ENCODE measurements around the gene CPAMD8.

The CPAMD8 gene

DNA sequence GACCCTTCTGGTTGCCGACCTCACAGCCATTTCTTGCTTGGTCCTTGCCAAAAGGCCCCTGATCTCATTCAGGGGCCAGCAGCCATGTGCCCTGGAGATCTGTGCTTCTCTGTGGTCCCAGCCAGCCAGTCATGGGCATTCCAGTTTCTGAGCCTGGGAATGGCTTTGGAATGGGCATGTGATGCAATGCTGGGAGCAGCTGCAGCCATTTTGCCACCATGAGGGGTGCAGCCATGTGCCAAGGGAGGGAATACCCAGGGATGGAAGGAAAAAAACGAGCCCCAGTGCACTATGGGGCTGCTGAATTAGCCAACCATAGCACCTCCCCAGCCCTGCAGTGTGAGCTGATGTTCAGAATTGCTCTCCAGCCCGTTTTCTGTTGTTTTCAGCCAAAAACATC lies 111.5 kb downstream of the CPAMD8 start:
- H3K4me1 ChIP-seq (ENCODE audit: control insufficient read depth, insufficient read depth, low read depth, low read length), result no peaks in the 10 kb centered on the region
- H3K27ac ChIP-seq (ENCODE audit: low read length, poor library complexity, severe bottlenecking), result no peak overlapping the region
- H3K9me3 ChIP-seq (ENCODE audit: control insufficient read depth, low read length), result peaks cover 33% of the 10 kb centered on the region
- 38% methylated on average over 2 of the region's 3 CpGs for WGBS
- H3K14ac ChIP-seq (ENCODE audit: low read length in 2 of 2), result no peak overlapping the region
- H4K91ac ChIP-seq (ENCODE audit: low read length), result no peak overlapping the region
- no peak overlapping the region for H3K18ac ChIP-seq (ENCODE audit: low read depth in 1 of 2, low read length in 2 of 2)
- H3K27me3 ChIP-seq (ENCODE audit: control insufficient read depth in 1 of 2, insufficient read depth in 1 of 2, low read length in 2 of 2), result no peaks in the 10 kb centered on the region
- H2AK5ac ChIP-seq (ENCODE audit: low read length, severe bottlenecking), result no peak overlapping the region
- H2BK120ac ChIP-seq (ENCODE audit: low read depth, low read length), result no peak overlapping the region
- no peak overlapping the region for H3K4me3 ChIP-seq (ENCODE audit: insufficient read depth in 1 of 2, low read depth in 1 of 2, low read length in 2 of 2)
- H2BK15ac ChIP-seq (ENCODE audit: low read depth, poor library complexity, severe bottlenecking), result no peak overlapping the region
- no peak overlapping the region for H2BK12ac ChIP-seq (ENCODE audit: low read length in 2 of 2)
- H3K23ac ChIP-seq (ENCODE audit: low read length in 2 of 2), result no peak overlapping the region
- no peaks in the 10 kb centered on the region for H3K36me3 ChIP-seq (ENCODE audit: control insufficient read depth in 1 of 2, insufficient read depth in 2 of 2, low read depth in 1 of 2, low read length in 2 of 2)
- H3K9ac ChIP-seq (ENCODE audit: low read length), result no peak overlapping the region
- no peak overlapping the region for H4K8ac ChIP-seq (ENCODE audit: low read length)
- H3K4ac ChIP-seq (ENCODE audit: low read depth in 1 of 2, low read length in 2 of 2), result no peak overlapping the region
- no peak overlapping the region for H3K4me2 ChIP-seq (ENCODE audit: low read length, poor library complexity, severe bottlenecking)
- no peak overlapping the region for H2BK5ac ChIP-seq (ENCODE audit: low read depth, low read length, poor library complexity, severe bottlenecking)
- H2AFZ ChIP-seq (ENCODE audit: low read depth, low read length), result no peak overlapping the region
- H3K79me1 ChIP-seq (replicated peaks; ENCODE audit: low read length, poor library complexity, severe bottlenecking), result no peaks in the 10 kb centered on the region
- no peak for DNase-seq

DNA sequence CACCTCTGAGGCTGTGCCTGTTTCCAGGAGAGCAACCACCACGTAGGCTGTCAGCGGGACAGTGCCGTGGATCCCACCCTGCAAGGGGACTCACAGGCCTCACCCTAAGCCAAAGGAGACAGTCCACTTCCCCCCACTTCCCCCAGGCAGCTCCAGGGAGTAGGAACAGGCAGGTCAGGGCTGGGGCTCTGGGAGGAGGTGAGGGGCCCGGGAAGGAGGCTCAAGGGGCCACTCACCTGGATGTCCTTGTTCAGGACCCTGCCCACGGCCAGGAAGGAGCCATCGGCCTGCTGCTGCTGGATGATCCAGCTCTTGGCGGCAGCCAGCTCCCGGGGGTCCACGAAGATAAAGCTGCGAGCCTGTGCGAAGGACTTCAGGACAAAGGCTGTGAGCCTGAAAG lies 112.2 kb downstream of the CPAMD8 start:
- H3K14ac ChIP-seq (ENCODE audit: low read length in 2 of 2), result no peak overlapping the region
- H3K36me3 ChIP-seq (ENCODE audit: control insufficient read depth in 1 of 2, insufficient read depth in 2 of 2, low read depth in 1 of 2, low read length in 2 of 2), result no peaks in the 10 kb centered on the region
- H2BK120ac ChIP-seq (ENCODE audit: low read depth, low read length), result no peak overlapping the region
- H3K9me3 ChIP-seq (ENCODE audit: control insufficient read depth, low read length), result peaks cover 32% of the 10 kb centered on the region
- H3K79me1 ChIP-seq (replicated peaks; ENCODE audit: low read length, poor library complexity, severe bottlenecking), result no peaks in the 10 kb centered on the region
- no peak overlapping the region for H2BK12ac ChIP-seq (ENCODE audit: low read length in 2 of 2)
- no peak overlapping the region for H3K9ac ChIP-seq (ENCODE audit: low read length)
- no peak overlapping the region for H2BK15ac ChIP-seq (ENCODE audit: low read depth, poor library complexity, severe bottlenecking)
- no peaks in the 10 kb centered on the region for H3K4me1 ChIP-seq (ENCODE audit: control insufficient read depth, insufficient read depth, low read depth, low read length)
- no peak overlapping the region for H2BK5ac ChIP-seq (ENCODE audit: low read depth, low read length, poor library complexity, severe bottlenecking)
- H3K4me3 ChIP-seq (ENCODE audit: insufficient read depth in 1 of 2, low read depth in 1 of 2, low read length in 2 of 2), result no peak overlapping the region
- 90% methylated on average over 11 of the region's 11 CpGs for WGBS
- no peak overlapping the region for H3K27ac ChIP-seq (ENCODE audit: low read length, poor library complexity, severe bottlenecking)
- no peaks in the 10 kb centered on the region for H3K27me3 ChIP-seq (ENCODE audit: control insufficient read depth in 1 of 2, insufficient read depth in 1 of 2, low read length in 2 of 2)
- H3K4ac ChIP-seq (ENCODE audit: low read depth in 1 of 2, low read length in 2 of 2), result no peak overlapping the region
- DNase-seq, result no peak
- H4K8ac ChIP-seq (ENCODE audit: low read length), result no peak overlapping the region
- no peak overlapping the region for H2AK5ac ChIP-seq (ENCODE audit: low read length, severe bottlenecking)
- H3K4me2 ChIP-seq (ENCODE audit: low read length, poor library complexity, severe bottlenecking), result no peak overlapping the region
- no peak overlapping the region for H2AFZ ChIP-seq (ENCODE audit: low read depth, low read length)
- H3K23ac ChIP-seq (ENCODE audit: low read length in 2 of 2), result no peak overlapping the region
- no peak overlapping the region for H4K91ac ChIP-seq (ENCODE audit: low read length)
- no peak overlapping the region for H3K18ac ChIP-seq (ENCODE audit: low read depth in 1 of 2, low read length in 2 of 2)

DNA sequence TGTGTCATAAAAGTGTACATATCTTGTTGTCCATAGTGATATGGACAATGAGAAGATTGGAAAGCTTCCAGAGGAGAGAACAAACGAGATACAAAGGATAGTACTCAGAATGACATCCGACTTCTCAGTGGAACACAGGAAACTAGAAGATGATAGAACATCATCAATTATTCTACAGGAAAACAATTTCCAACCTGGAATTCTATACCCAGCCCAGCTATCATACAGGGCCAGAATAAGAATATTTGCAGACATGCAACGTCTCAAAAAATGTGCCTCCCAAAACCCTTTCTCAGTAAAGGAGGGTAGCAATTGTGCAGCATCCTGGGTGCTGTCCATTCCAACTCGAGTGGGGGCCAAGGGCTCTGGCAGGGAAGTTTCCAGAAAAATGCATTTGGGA lies 113.8 kb downstream of the CPAMD8 start:
- Histone ChIP-seq H3K79me1 (replicated peaks; ENCODE audit: low read length, poor library complexity, severe bottlenecking) (no peaks in the 10 kb centered on the region), H3K4me3 (ENCODE audit: insufficient read depth in 1 of 2, low read depth in 1 of 2, low read length in 2 of 2) (no peak overlapping the region), H3K9me3 (ENCODE audit: control insufficient read depth, low read length) (peaks cover 28% of the 10 kb centered on the region), H3K27ac (ENCODE audit: low read length, poor library complexity, severe bottlenecking) (no peak overlapping the region), H3K4me1 (ENCODE audit: control insufficient read depth, insufficient read depth, low read depth, low read length) (peaks cover 2% of the 10 kb centered on the region), H2BK5ac (ENCODE audit: low read depth, low read length, poor library complexity, severe bottlenecking) (no peak overlapping the region), H2AK5ac (ENCODE audit: low read length, severe bottlenecking) (no peak overlapping the region), H3K14ac (ENCODE audit: low read length in 2 of 2) (no peak overlapping the region), H4K91ac (ENCODE audit: low read length) (no peak overlapping the region), H3K23ac (ENCODE audit: low read length in 2 of 2) (no peak overlapping the region), H2BK120ac (ENCODE audit: low read depth, low read length) (no peak overlapping the region), H3K9ac (ENCODE audit: low read length) (no peak overlapping the region), H2BK15ac (ENCODE audit: low read depth, poor library complexity, severe bottlenecking) (no peak overlapping the region), H2AFZ (ENCODE audit: low read depth, low read length) (no peak overlapping the region), H4K8ac (ENCODE audit: low read length) (no peak overlapping the region), H3K4me2 (ENCODE audit: low read length, poor library complexity, severe bottlenecking) (no peak overlapping the region), H2BK12ac (ENCODE audit: low read length in 2 of 2) (no peak overlapping the region), H3K27me3 (ENCODE audit: control insufficient read depth in 1 of 2, insufficient read depth in 1 of 2, low read length in 2 of 2) (peaks cover 0 to 3% of the 10 kb centered on the region in 2 experiments), H3K36me3 (ENCODE audit: control insufficient read depth in 1 of 2, insufficient read depth in 2 of 2, low read depth in 1 of 2, low read length in 2 of 2) (no peaks in the 10 kb centered on the region), H3K4ac (ENCODE audit: low read depth in 1 of 2, low read length in 2 of 2) (no peak overlapping the region), H3K18ac (ENCODE audit: low read depth in 1 of 2, low read length in 2 of 2) (no peak overlapping the region)
- DNase-seq, result no peak
- WGBS, result 57% methylated on average over 4 of the region's 4 CpGs

DNA sequence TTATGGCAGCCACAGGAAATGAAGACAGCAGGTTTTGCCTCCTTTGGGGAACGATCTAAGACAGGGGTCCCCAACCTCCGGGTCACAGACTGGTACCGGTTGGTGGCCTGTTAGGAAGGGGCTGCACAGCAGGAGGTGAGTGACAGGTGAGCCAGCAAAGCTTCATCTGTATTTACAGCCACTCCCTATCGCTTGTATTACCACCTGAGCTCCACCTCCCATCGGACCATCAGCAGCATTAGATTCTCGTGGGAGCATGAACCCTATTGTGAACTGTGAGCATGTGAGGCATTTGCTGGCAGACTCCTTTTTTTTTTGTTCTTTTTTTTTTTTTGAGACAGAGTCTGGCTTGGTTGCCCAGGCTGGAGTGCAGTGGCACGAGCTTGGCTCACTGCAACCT lies 115.6 kb downstream of the CPAMD8 start:
- H3K4ac ChIP-seq (ENCODE audit: low read depth in 1 of 2, low read length in 2 of 2), result no peak overlapping the region
- no peak overlapping the region for H3K4me3 ChIP-seq (ENCODE audit: insufficient read depth in 1 of 2, low read depth in 1 of 2, low read length in 2 of 2)
- H2AK5ac ChIP-seq (ENCODE audit: low read length, severe bottlenecking), result no peak overlapping the region
- no peak for DNase-seq
- no peaks in the 10 kb centered on the region for H3K79me1 ChIP-seq (replicated peaks; ENCODE audit: low read length, poor library complexity, severe bottlenecking)
- no peak overlapping the region for H2BK15ac ChIP-seq (ENCODE audit: low read depth, poor library complexity, severe bottlenecking)
- no peak overlapping the region for H2BK5ac ChIP-seq (ENCODE audit: low read depth, low read length, poor library complexity, severe bottlenecking)
- 81% methylated on average over 6 of the region's 7 CpGs for WGBS
- H3K36me3 ChIP-seq (ENCODE audit: control insufficient read depth in 1 of 2, insufficient read depth in 2 of 2, low read depth in 1 of 2, low read length in 2 of 2), result no peaks in the 10 kb centered on the region
- H2BK120ac ChIP-seq (ENCODE audit: low read depth, low read length), result no peak overlapping the region
- no peak overlapping the region for H3K27ac ChIP-seq (ENCODE audit: low read length, poor library complexity, severe bottlenecking)
- H3K4me2 ChIP-seq (ENCODE audit: low read length, poor library complexity, severe bottlenecking), result no peak overlapping the region
- peaks cover 0 to 4% of the 10 kb centered on the region in 2 experiments for H3K27me3 ChIP-seq (ENCODE audit: control insufficient read depth in 1 of 2, insufficient read depth in 1 of 2, low read length in 2 of 2)
- H3K9ac ChIP-seq (ENCODE audit: low read length), result no peak overlapping the region
- H4K91ac ChIP-seq (ENCODE audit: low read length), result no peak overlapping the region
- H3K18ac ChIP-seq (ENCODE audit: low read depth in 1 of 2, low read length in 2 of 2), result no peak overlapping the region
- no peak overlapping the region for H2AFZ ChIP-seq (ENCODE audit: low read depth, low read length)
- H3K9me3 ChIP-seq (ENCODE audit: control insufficient read depth, low read length), result peaks cover 28% of the 10 kb centered on the region
- H2BK12ac ChIP-seq (ENCODE audit: low read length in 2 of 2), result no peak overlapping the region
- no peak overlapping the region for H3K14ac ChIP-seq (ENCODE audit: low read length in 2 of 2)
- no peak overlapping the region for H4K8ac ChIP-seq (ENCODE audit: low read length)
- no peak overlapping the region for H3K23ac ChIP-seq (ENCODE audit: low read length in 2 of 2)
- H3K4me1 ChIP-seq (ENCODE audit: control insufficient read depth, insufficient read depth, low read depth, low read length), result peaks cover 2% of the 10 kb centered on the region

Measured in mesenchymal stem cell (in vitro differentiated cells and primary cell).